Measurements from ENCODE around the gene AK5.

The AK5 gene

GRCh38 chr1:77280962-77281361 is 857 bp upstream of the AK5 start:
- H3K27me3 Mint-ChIP-seq (ENCODE audit: low read depth, poor library complexity), result peaks cover 75% of the 10 kb centered on the region
- no peak for TF ChIP-seq CTCF (IDR thresholded peaks at IDR 0.05)

GRCh38 chr1:77282187-77282865 is 507 bp downstream of the AK5 start:
- DNase-seq, result peak; percentile 49
- H3K27ac Mint-ChIP-seq, result no peak overlapping the region
- peaks cover 81% of the 10 kb centered on the region for H3K27me3 Mint-ChIP-seq (ENCODE audit: low read depth, poor library complexity)
- no peaks in the 10 kb centered on the region for H3K36me3 Mint-ChIP-seq (ENCODE audit: low read depth)
- H3K4me3 Mint-ChIP-seq, result peak overlapping the region; percentile 75
- H3K9me3 Mint-ChIP-seq, result no peaks in the 10 kb centered on the region
- TF ChIP-seq CTCF (IDR thresholded peaks at IDR 0.05), result no peak
- H3K4me1 Mint-ChIP-seq, result peaks cover 22% of the 10 kb centered on the region

More at GRCh38 chr1:77280962-77281361, 857 bp upstream of the AK5 start:
- Mint-ChIP-seq H3K36me3 (ENCODE audit: low read depth) (no peaks in the 10 kb centered on the region), H3K9me3 (no peaks in the 10 kb centered on the region), H3K4me1 (peaks cover 22% of the 10 kb centered on the region), H3K4me3 (peak overlapping the region; percentile 79), H3K27ac (no peak overlapping the region)
- no peak for DNase-seq

- peaks cover 79% of the 10 kb centered on the region for H3K27me3 Mint-ChIP-seq (ENCODE audit: low read depth, poor library complexity)
- TF ChIP-seq CTCF (IDR thresholded peaks at IDR 0.05), result no peak
- H3K4me1 Mint-ChIP-seq, result peaks cover 22% of the 10 kb centered on the region
- no peaks in the 10 kb centered on the region for H3K36me3 Mint-ChIP-seq (ENCODE audit: low read depth)
- peak overlapping the region; percentile 75 for H3K4me3 Mint-ChIP-seq
- no peak for DNase-seq
- H3K9me3 Mint-ChIP-seq, result no peaks in the 10 kb centered on the region
- no peak overlapping the region for H3K27ac Mint-ChIP-seq
Observed at GRCh38 chr1:77282866-77283539, 1.2 kb downstream of the AK5 start.

- DNase-seq, result no peak
- peaks cover 22% of the 10 kb centered on the region for H3K4me1 Mint-ChIP-seq
- no peak for TF ChIP-seq CTCF (IDR thresholded peaks at IDR 0.05)
- no peaks in the 10 kb centered on the region for H3K36me3 Mint-ChIP-seq (ENCODE audit: low read depth)
- no peak overlapping the region for H3K27ac Mint-ChIP-seq
- peak overlapping the region; percentile 39 for H3K4me3 Mint-ChIP-seq
- H3K9me3 Mint-ChIP-seq, result no peaks in the 10 kb centered on the region
- peaks cover 74% of the 10 kb centered on the region for H3K27me3 Mint-ChIP-seq (ENCODE audit: low read depth, poor library complexity)
Observed at GRCh38 chr1:77283701-77284425, 2.0 kb downstream of the AK5 start.

GRCh38 chr1:77287535-77287934 is 5.7 kb downstream of the AK5 start:
- H3K36me3 Mint-ChIP-seq (ENCODE audit: low read depth), result no peaks in the 10 kb centered on the region
- no peaks in the 10 kb centered on the region for H3K9me3 Mint-ChIP-seq
- no peak overlapping the region for H3K4me3 Mint-ChIP-seq
- DNase-seq, result no peak
- no peak for TF ChIP-seq CTCF (IDR thresholded peaks at IDR 0.05)
- peaks cover 44% of the 10 kb centered on the region for H3K27me3 Mint-ChIP-seq (ENCODE audit: low read depth, poor library complexity)
- peaks cover 11% of the 10 kb centered on the region for H3K4me1 Mint-ChIP-seq
- no peak overlapping the region for H3K27ac Mint-ChIP-seq
